Type B pancreatic cell (in vitro differentiated cells): ENCODE data around the gene EBLN2. TPM values are rescaled to one million over a fixed set of nuclear protein-coding genes. Genes with fewer than 3 reads are reported as not detected.

ENCODE experiments used
- DNase-seq: peaks from one replicate; pipeline ENCODE4 v3.0.0; 2021; ENCODE audit warnings: mixed read lengths; ENCODE audit not compliant: unreplicated experiment; ENCODE audit errors: extremely low spot score
- H3K27ac Mint-ChIP-seq: 2 replicates; pipeline ENCODE4 v1.8.0; 2021; ENCODE audit warnings: mild to moderate bottlenecking, mixed read lengths
- H3K27me3 Mint-ChIP-seq: 2 replicates; pipeline ENCODE4 v1.8.0; 2021; ENCODE audit warnings: mixed read lengths
- H3K36me3 Mint-ChIP-seq: 2 replicates; pipeline ENCODE4 v1.8.0; 2021; ENCODE audit warnings: mixed read lengths
- H3K4me1 Mint-ChIP-seq: one replicate; pipeline ENCODE4 v1.8.0; 2021; ENCODE audit warnings: mixed read lengths; ENCODE audit not compliant: unreplicated experiment
- H3K4me3 Mint-ChIP-seq: 2 replicates; pipeline ENCODE4 v1.8.0; 2021; ENCODE audit warnings: mild to moderate bottlenecking, mixed read lengths
- H3K9me3 Mint-ChIP-seq: 2 replicates; pipeline ENCODE4 v1.8.0; 2021; ENCODE audit warnings: mixed read lengths
- CTCF ChIP-seq: fragments of 200-600 bp; sonication (generic); conservative IDR thresholded peaks from 2 replicates; pipeline ENCODE4 v1.5.0; 2021; ENCODE audit warnings: antibody characterized with exemption, mild to moderate bottlenecking
- total RNA-seq: library from RNA; stranded (reverse); gene quantifications from 2 replicates; pipeline ENCODE4 v1.2.1, GENCODE V29; 2021; ENCODE audit warnings: low replicate concordance

EBLN2 gene
- total RNA-seq, 1 donor from 2014 or later = 6.4 TPM

- H3K9me3 Mint-ChIP-seq = peaks cover 4% of the 10 kb centered on the region
- H3K27ac Mint-ChIP-seq = no peak overlapping the region
- peaks cover 30% of the 10 kb centered on the region for H3K4me1 Mint-ChIP-seq
- no peak overlapping the region for H3K4me3 Mint-ChIP-seq
- H3K36me3 Mint-ChIP-seq = peaks cover 24% of the 10 kb centered on the region
- no peaks in the 10 kb centered on the region for H3K27me3 Mint-ChIP-seq
- TF ChIP-seq CTCF = no peak
- no peak for DNase-seq
Measured at GRCh38 chr3:73031573-73032103, 29.8 kb upstream of the EBLN2 start.

- Mint-ChIP-seq H3K4me3 (no peak overlapping the region), H3K9me3 (no peaks in the 10 kb centered on the region), H3K36me3 (peaks cover 15% of the 10 kb centered on the region), H3K27ac (no peak overlapping the region), H3K4me1 (peaks cover 36% of the 10 kb centered on the region), H3K27me3 (no peaks in the 10 kb centered on the region)
- DNase-seq = no peak
- no peak for TF ChIP-seq CTCF
Measured at GRCh38 chr3:73036694-73037591, 24.5 kb upstream of the EBLN2 start.

- H3K9me3 Mint-ChIP-seq = no peaks in the 10 kb centered on the region
- H3K36me3 Mint-ChIP-seq = peaks cover 12% of the 10 kb centered on the region
- no peak overlapping the region for H3K4me3 Mint-ChIP-seq
- DNase-seq = no peak
- TF ChIP-seq CTCF = no peak
- peaks cover 34% of the 10 kb centered on the region for H3K4me1 Mint-ChIP-seq
- no peaks in the 10 kb centered on the region for H3K27me3 Mint-ChIP-seq
- H3K27ac Mint-ChIP-seq = no peak overlapping the region
Measured at GRCh38 chr3:73041537-73041936, 19.9 kb upstream of the EBLN2 start.

GRCh38 chr3:73043414-73043813 lies 18.0 kb upstream of the EBLN2 start:
- Mint-ChIP-seq H3K36me3 (peaks cover 17% of the 10 kb centered on the region), H3K27me3 (no peaks in the 10 kb centered on the region), H3K4me1 (peaks cover 25% of the 10 kb centered on the region)

GRCh38 chr3:73045391-73045790 lies 16.1 kb upstream of the EBLN2 start:
- Mint-ChIP-seq H3K4me1 (peaks cover 25% of the 10 kb centered on the region), H3K27me3 (no peaks in the 10 kb centered on the region), H3K36me3 (peaks cover 22% of the 10 kb centered on the region), H3K9me3 (no peaks in the 10 kb centered on the region), H3K4me3 (no peak overlapping the region), H3K27ac (no peak overlapping the region)
- no peak for DNase-seq
- TF ChIP-seq CTCF = no peak

More at GRCh38 chr3:73043414-73043813, 18.0 kb upstream of the EBLN2 start:
- H3K27ac Mint-ChIP-seq = no peak overlapping the region
- no peak overlapping the region for H3K4me3 Mint-ChIP-seq
- TF ChIP-seq CTCF = no peak
- no peaks in the 10 kb centered on the region for H3K9me3 Mint-ChIP-seq
- no peak for DNase-seq
